ENCODE results near the gene CCBE1.

Gene CCBE1

GRCh38 chr18:59736061-59736460 lies 38.8 kb upstream of the CCBE1 start:
- TF ChIP-seq ZNF274 (IDR thresholded peaks at IDR 0.05; ENCODE audit: low read depth, low read length) = no peak
- no peak for TF ChIP-seq SUZ12 (IDR thresholded peaks at IDR 0.05; ENCODE audit: extremely low read depth, insufficient read depth, insufficient read length)
- TF ChIP-seq YY1 (IDR thresholded peaks at IDR 0.05; ENCODE audit: insufficient read depth, insufficient read length) = no peak

GRCh38 chr18:59735269-59735860 lies 38.1 kb upstream of the CCBE1 start:
- Histone ChIP-seq H3K9ac (ENCODE audit: insufficient read length, low read depth) (no peak overlapping the region), H3K4me3 (ENCODE audit: insufficient read length, low read depth) (no peak overlapping the region), H3K36me3 (ENCODE audit: insufficient read depth, insufficient read length, low read length) (no peaks in the 10 kb centered on the region), H3K9me3 (ENCODE audit: insufficient read depth, low read length) (no peaks in the 10 kb centered on the region), H3K27me3 (ENCODE audit: insufficient read depth, insufficient read length) (no peaks in the 10 kb centered on the region), H3K4me1 (ENCODE audit: insufficient read depth, insufficient read length) (no peaks in the 10 kb centered on the region)
- no peak for DNase-seq (ENCODE audit: low read depth, low spot score)
- TF ChIP-seq YY1 (IDR thresholded peaks at IDR 0.05; ENCODE audit: insufficient read depth, insufficient read length) = no peak
- TF ChIP-seq SUZ12 (IDR thresholded peaks at IDR 0.05; ENCODE audit: extremely low read depth, insufficient read depth, insufficient read length) = no peak
- no peak for TF ChIP-seq ZNF274 (IDR thresholded peaks at IDR 0.05; ENCODE audit: low read depth, low read length)

More at GRCh38 chr18:59736061-59736460, 38.8 kb upstream of the CCBE1 start:
- H3K4me3 ChIP-seq (ENCODE audit: insufficient read length, low read depth) = no peak overlapping the region
- H3K9me3 ChIP-seq (ENCODE audit: insufficient read depth, low read length) = no peaks in the 10 kb centered on the region
- H3K4me1 ChIP-seq (ENCODE audit: insufficient read depth, insufficient read length) = no peaks in the 10 kb centered on the region
- H3K27me3 ChIP-seq (ENCODE audit: insufficient read depth, insufficient read length) = no peaks in the 10 kb centered on the region
- H3K36me3 ChIP-seq (ENCODE audit: insufficient read depth, insufficient read length, low read length) = no peaks in the 10 kb centered on the region
- no peak overlapping the region for H3K9ac ChIP-seq (ENCODE audit: insufficient read length, low read depth)
- DNase-seq (ENCODE audit: low read depth, low spot score) = no peak

DNA sequence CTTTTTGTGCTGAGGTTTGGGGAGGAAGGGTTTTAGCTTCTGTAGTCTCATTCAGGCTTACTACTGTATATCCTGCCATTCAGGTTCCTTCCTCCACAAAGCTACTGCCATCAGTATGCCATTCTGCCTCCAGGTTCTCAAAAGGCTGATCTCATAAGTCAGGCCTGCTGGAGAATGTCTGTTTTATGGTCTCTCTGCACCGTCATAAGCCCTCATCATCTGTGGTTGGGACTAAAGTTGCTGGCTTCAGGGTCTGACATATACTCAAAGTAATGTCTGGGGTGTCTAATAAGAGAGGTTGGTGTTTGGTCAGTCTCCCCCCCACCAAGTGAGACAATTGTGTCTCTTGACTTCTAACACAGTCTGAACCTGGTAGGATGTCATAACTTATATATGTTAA lies 36.2 kb upstream of the CCBE1 start:
- DNase-seq (ENCODE audit: low read depth, low spot score) = no peak
- TF ChIP-seq SUZ12 (IDR thresholded peaks at IDR 0.05; ENCODE audit: extremely low read depth, insufficient read depth, insufficient read length) (no peak), YY1 (IDR thresholded peaks at IDR 0.05; ENCODE audit: insufficient read depth, insufficient read length) (no peak), ZNF274 (IDR thresholded peaks at IDR 0.05; ENCODE audit: low read depth, low read length) (no peak)
- no peaks in the 10 kb centered on the region for H3K9me3 ChIP-seq (ENCODE audit: insufficient read depth, low read length)
- no peak overlapping the region for H3K4me3 ChIP-seq (ENCODE audit: insufficient read length, low read depth)
- no peaks in the 10 kb centered on the region for H3K4me1 ChIP-seq (ENCODE audit: insufficient read depth, insufficient read length)
- no peak overlapping the region for H3K9ac ChIP-seq (ENCODE audit: insufficient read length, low read depth)
- no peaks in the 10 kb centered on the region for H3K27me3 ChIP-seq (ENCODE audit: insufficient read depth, insufficient read length)
- no peaks in the 10 kb centered on the region for H3K36me3 ChIP-seq (ENCODE audit: insufficient read depth, insufficient read length, low read length)

GRCh38 chr18:59730896-59731295 lies 33.7 kb upstream of the CCBE1 start:
- TF ChIP-seq YY1 (IDR thresholded peaks at IDR 0.05; ENCODE audit: insufficient read depth, insufficient read length) = no peak
- TF ChIP-seq SUZ12 (IDR thresholded peaks at IDR 0.05; ENCODE audit: extremely low read depth, insufficient read depth, insufficient read length) = no peak
- no peak for TF ChIP-seq ZNF274 (IDR thresholded peaks at IDR 0.05; ENCODE audit: low read depth, low read length)
- Histone ChIP-seq H3K27me3 (ENCODE audit: insufficient read depth, insufficient read length) (no peaks in the 10 kb centered on the region), H3K36me3 (ENCODE audit: insufficient read depth, insufficient read length, low read length) (no peaks in the 10 kb centered on the region), H3K9me3 (ENCODE audit: insufficient read depth, low read length) (no peaks in the 10 kb centered on the region), H3K4me1 (ENCODE audit: insufficient read depth, insufficient read length) (no peaks in the 10 kb centered on the region), H3K9ac (ENCODE audit: insufficient read length, low read depth) (no peak overlapping the region), H3K4me3 (ENCODE audit: insufficient read length, low read depth) (no peak overlapping the region)
- DNase-seq (ENCODE audit: low read depth, low spot score) = no peak

DNA sequence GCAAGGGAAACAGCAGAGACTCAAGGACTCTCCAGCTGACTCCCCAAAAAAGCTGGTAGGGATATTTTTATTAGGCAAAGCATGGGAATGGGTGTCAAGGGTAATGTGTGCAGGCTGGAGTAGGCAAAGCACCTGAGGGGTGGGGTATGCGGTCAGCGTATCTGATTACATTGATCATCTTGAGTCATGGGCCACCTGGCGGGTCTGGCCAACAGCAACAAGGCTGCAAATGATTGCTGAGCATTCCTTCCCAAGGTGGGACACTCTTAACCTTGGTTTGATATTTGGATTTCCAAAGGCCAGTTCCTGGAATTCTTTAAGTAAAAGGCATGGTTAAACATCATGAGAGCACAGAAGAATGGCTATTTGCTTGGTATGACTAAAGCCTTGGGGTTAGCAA lies 32.6 kb upstream of the CCBE1 start:
- no peaks in the 10 kb centered on the region for H3K4me1 ChIP-seq (ENCODE audit: insufficient read depth, insufficient read length)
- H3K27me3 ChIP-seq (ENCODE audit: insufficient read depth, insufficient read length) = no peaks in the 10 kb centered on the region
- no peak overlapping the region for H3K9ac ChIP-seq (ENCODE audit: insufficient read length, low read depth)
- H3K4me3 ChIP-seq (ENCODE audit: insufficient read length, low read depth) = no peak overlapping the region
- no peaks in the 10 kb centered on the region for H3K9me3 ChIP-seq (ENCODE audit: insufficient read depth, low read length)
- TF ChIP-seq YY1 (IDR thresholded peaks at IDR 0.05; ENCODE audit: insufficient read depth, insufficient read length) (no peak), ZNF274 (IDR thresholded peaks at IDR 0.05; ENCODE audit: low read depth, low read length) (no peak), SUZ12 (IDR thresholded peaks at IDR 0.05; ENCODE audit: extremely low read depth, insufficient read depth, insufficient read length) (no peak)
- DNase-seq (ENCODE audit: low read depth, low spot score) = no peak
- no peaks in the 10 kb centered on the region for H3K36me3 ChIP-seq (ENCODE audit: insufficient read depth, insufficient read length, low read length)

DNA sequence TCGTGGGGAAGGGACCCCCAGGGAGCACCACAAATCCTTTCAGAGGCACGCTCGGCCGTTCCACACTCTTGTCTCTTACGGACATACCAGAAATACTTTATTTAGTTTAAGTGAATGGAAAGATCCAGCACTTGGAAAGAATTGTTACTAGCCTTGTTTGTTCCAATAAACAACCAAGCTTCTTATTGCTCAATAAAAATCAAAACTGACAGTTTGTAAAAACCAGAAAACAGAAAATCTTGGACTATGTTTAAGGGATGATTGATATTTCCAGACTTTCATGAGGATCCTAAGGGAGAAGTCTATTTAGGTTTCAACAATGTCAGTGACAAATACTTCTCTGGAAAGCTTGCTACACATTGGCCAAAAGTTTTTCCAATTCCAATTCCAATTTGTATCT lies 31.6 kb upstream of the CCBE1 start:
- Histone ChIP-seq H3K4me1 (ENCODE audit: insufficient read depth, insufficient read length) (no peaks in the 10 kb centered on the region), H3K27me3 (ENCODE audit: insufficient read depth, insufficient read length) (no peaks in the 10 kb centered on the region), H3K36me3 (ENCODE audit: insufficient read depth, insufficient read length, low read length) (no peaks in the 10 kb centered on the region), H3K4me3 (ENCODE audit: insufficient read length, low read depth) (no peak overlapping the region), H3K9me3 (ENCODE audit: insufficient read depth, low read length) (no peaks in the 10 kb centered on the region), H3K9ac (ENCODE audit: insufficient read length, low read depth) (no peak overlapping the region)
- TF ChIP-seq ZNF274 (IDR thresholded peaks at IDR 0.05; ENCODE audit: low read depth, low read length) = no peak
- no peak for TF ChIP-seq YY1 (IDR thresholded peaks at IDR 0.05; ENCODE audit: insufficient read depth, insufficient read length)
- no peak for TF ChIP-seq SUZ12 (IDR thresholded peaks at IDR 0.05; ENCODE audit: extremely low read depth, insufficient read depth, insufficient read length)
- no peak for DNase-seq (ENCODE audit: low read depth, low spot score)

DNA sequence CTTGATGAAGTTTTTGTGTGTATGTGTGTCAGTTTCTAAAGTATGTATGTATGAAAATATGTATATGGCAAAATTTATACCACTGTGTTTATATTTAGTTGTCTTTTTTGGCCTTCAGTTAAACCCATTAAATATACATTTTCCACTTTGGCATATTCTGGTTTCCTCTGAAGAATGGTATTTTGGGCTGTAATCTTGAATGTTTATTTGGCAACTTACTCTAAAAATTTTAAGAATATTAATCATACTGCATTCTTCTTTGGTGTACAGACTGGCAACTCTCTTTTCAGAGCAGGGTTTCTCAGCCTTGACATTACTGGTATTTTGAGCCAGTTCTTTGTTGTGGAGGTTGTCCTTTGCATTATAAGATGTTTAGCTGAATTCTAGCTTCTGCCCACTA lies 27.9 kb upstream of the CCBE1 start:
- DNase-seq (ENCODE audit: low read depth, low spot score) = no peak
- Histone ChIP-seq H3K9ac (ENCODE audit: insufficient read length, low read depth) (no peak overlapping the region), H3K36me3 (ENCODE audit: insufficient read depth, insufficient read length, low read length) (no peaks in the 10 kb centered on the region), H3K9me3 (ENCODE audit: insufficient read depth, low read length) (no peaks in the 10 kb centered on the region), H3K4me1 (ENCODE audit: insufficient read depth, insufficient read length) (no peaks in the 10 kb centered on the region), H3K4me3 (ENCODE audit: insufficient read length, low read depth) (no peak overlapping the region), H3K27me3 (ENCODE audit: insufficient read depth, insufficient read length) (no peaks in the 10 kb centered on the region)
- TF ChIP-seq ZNF274 (IDR thresholded peaks at IDR 0.05; ENCODE audit: low read depth, low read length) (no peak), SUZ12 (IDR thresholded peaks at IDR 0.05; ENCODE audit: extremely low read depth, insufficient read depth, insufficient read length) (no peak), YY1 (IDR thresholded peaks at IDR 0.05; ENCODE audit: insufficient read depth, insufficient read length) (no peak)

All from NT2/D1 (cell line).